Heart left ventricle (tissue), 16 donors: ENCODE measurements around the gene MOSPD3. TPM values are rescaled to one million over a fixed set of nuclear protein-coding genes. Genes with fewer than 3 reads are reported as not detected.

ENCODE experiments used
- ATAC-seq, 4 donors: fragments of 200-7000 bp; cut with Tn5 transposase; one replicate each; pipeline ENCODE4 v1.9.1; 2020 to 2022; ENCODE audit warnings: moderate library complexity in 4 of 4, mild to moderate bottlenecking in 3 of 4, moderate number of reproducible peaks in 1 of 4
- DNase-seq, 5 donors: peaks; one replicate each; pipeline ENCODE4 v3.0.0-alpha.2; 2020
- H3K27ac ChIP-seq, 12 donors: fragments of 200-600 bp; sonication (generic) in 4 of 12; one replicate each; pipeline versions ENCODE4 v1.5.0 to v1.8.0; 2016 to 2022; ENCODE audit warnings: mild to moderate bottlenecking in 2 of 12
- H3K27me3 ChIP-seq, 9 donors: fragments of 200-600 bp; sonication (generic) in 2 of 9; one replicate each; pipeline versions ENCODE4 v1.5.1 to v1.8.0; 2016 to 2022; ENCODE audit warnings: mild to moderate bottlenecking in 3 of 9
- H3K36me3 ChIP-seq, 9 donors: fragments of 200-600 bp; sonication (generic) in 2 of 9; one replicate each; pipeline versions ENCODE4 v1.5.0 to v1.8.0; 2018 to 2022; ENCODE audit warnings: mild to moderate bottlenecking in 2 of 9
- H3K4me1 ChIP-seq, 12 donors: fragments of 200-600 bp; sonication (generic) in 4 of 12; one replicate each; pipeline versions ENCODE4 v1.5.0 to v1.8.0; 2016 to 2022; ENCODE audit warnings: mild to moderate bottlenecking in 3 of 12
- H3K4me3 ChIP-seq, 12 donors: fragments of 200-600 bp; sonication (generic) in 4 of 12; one replicate each; pipeline versions ENCODE4 v1.5.0 to v1.8.0; 2017 to 2022; ENCODE audit warnings: mild to moderate bottlenecking in 9 of 12, moderate library complexity in 4 of 12
- H3K9me3 ChIP-seq, 12 donors: fragments of 200-600 bp; sonication (generic) in 4 of 12; one replicate each; pipeline versions ENCODE4 v1.5.0 to v1.8.0; 2016 to 2022; ENCODE audit warnings: mild to moderate bottlenecking in 1 of 12
- POLR2A ChIP-seq, 2 donors: fragments of 450-650 bp; IDR thresholded peaks; one replicate each; pipeline ENCODE4 v1.6.1; 2017; ENCODE audit warnings: antibody characterized with exemption in 2 of 2, mild to moderate bottlenecking in 2 of 2, moderate library complexity in 2 of 2
- WGBS, 4 donors: extraction: QIAGEN DNeasy Blood & Tissue Kit in 2 of 4; methylation state at CpG; one replicate each; pipeline versions ENCODE4 v1.1.5 to v1.1.7; 2013 to 2018; 5-methylcytosine and 5-hydroxymethylcytosine counted together
- intact Hi-C, 10 donors: fragments of 100-400 bp; cut with DNase I; formaldehyde crosslinking; loops; one replicate each; pipeline versions ENCODE4 v1.11.1 to v1.14.2; 2022
- polyA plus RNA-seq, 2 donors: library from polyadenylated mRNA; stranded (reverse); fragments of 200-250 nt; gene quantifications; one replicate each; pipeline ENCODE4 v1.2.3, GENCODE V29; 2013
- total RNA-seq, 9 donors: library from RNA; depleted of rRNA in 2 of 9; stranded (reverse); fragments of >200 nt in 2 of 9; fragmentation: NEBNext Ultra II Directional in 3 of 9; extraction: Animal tissue kit (Norgen Biotek cat#: 25700) in 3 of 9; gene quantifications; one replicate each; pipeline versions ENCODE4 v1.1.0 to v1.2.4, GENCODE V29; 2016 to 2023
- TF ChIP-seq, protein P1 (sequence below), 12 donors: fragments of 200-600 bp; sonication (generic) in 4 of 12; IDR thresholded peaks; one replicate each; pipeline versions ENCODE4 v1.5.0 to v1.8.0; 2018 to 2022; ENCODE audit warnings: antibody characterized with exemption in 12 of 12, mild to moderate bottlenecking in 5 of 12
- donor health status: ischemic (EF 13 %, LVEDD 7.1; RV severe dilation, severe dysfunction).
- donor health status: healthy with polysubstance abuse.
- donor health status: DM: no; HTN: yes; CAD: no.
- donor health status: DM: no; HTN: no; CAD: no.
- donor health status: ischemic (EF 25% LVEDD 6.9; RV normal size, moderate dysfunction).
- donor health status: ischemic (EF 25% LVEDD 5.7; RV mildly dilated, moderate dysfunction).
- donor health status: healthy.
- donor health status: DM: yes; HTN: yes; CAD: no.
- donor health status: ischemic (EF 35%, LVEDD 5.7; RV mildly dilated, moderate dysfunction).
- donor health status: nonischemic (EF 11% LVEDD 7.7; RV severe dilation, severe dysfunction).
- donor health status: DM: yes; HTN: yes; CAD: no.
- donor health status: PGD.
- donor health status: ischemic (EF 29% LVEDD 5.4; RV normal size, mild dysfunction).
- donor health status: nonischemic (EF 23%, LVEDD 6.1; RV moderate dilation, normal function).

MOSPD3 gene
- total and polyA plus RNA-seq, 11 donors: 6.7 to 13.8 (median 10.4) TPM

DNA sequence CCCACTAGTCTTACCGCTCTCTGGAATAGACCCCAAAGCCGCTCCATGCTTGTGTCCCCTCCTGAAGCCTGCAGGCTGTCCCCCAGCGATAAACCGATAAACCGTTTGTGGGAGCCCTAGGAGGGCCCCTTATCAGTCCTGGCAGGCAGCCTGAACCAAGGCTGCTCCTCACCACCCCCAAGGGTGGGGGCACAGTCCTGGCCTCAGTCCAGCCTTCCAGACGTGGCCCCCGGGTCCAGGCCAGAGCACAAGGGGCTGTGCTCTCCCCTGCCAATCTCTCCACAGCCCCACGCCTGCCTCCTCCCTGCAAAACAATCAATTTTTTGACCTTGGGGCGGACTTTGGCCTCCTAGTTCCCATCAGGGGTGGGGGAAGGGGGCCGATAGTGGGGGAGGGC lies 29.1 kb downstream of the MOSPD3 start, which contains the start of gene TFR2:
Gene TFR2, minus strand, starts transcription at position 90 of the 397 bp plus-strand sequence. Its CDS starts 43 bp downstream, at position 47.
- 44 to 50% (median 46%) methylated on average over 10 of the region's 10 CpGs for WGBS, 4 donors
- H3K27ac ChIP-seq: no peak within 1 kb of the TSS
- no peak for DNase-seq
- intact Hi-C loops: loop anchor here in 1 of 10 donors (5.0 kb wide), 1 partner anchor 411 kb away; no protein-coding TSS in a partner anchor
- no peaks in the 10 kb centered on the region for H3K4me1 ChIP-seq
- no peak for ATAC-seq
- TF ChIP-seq, protein P1, sequence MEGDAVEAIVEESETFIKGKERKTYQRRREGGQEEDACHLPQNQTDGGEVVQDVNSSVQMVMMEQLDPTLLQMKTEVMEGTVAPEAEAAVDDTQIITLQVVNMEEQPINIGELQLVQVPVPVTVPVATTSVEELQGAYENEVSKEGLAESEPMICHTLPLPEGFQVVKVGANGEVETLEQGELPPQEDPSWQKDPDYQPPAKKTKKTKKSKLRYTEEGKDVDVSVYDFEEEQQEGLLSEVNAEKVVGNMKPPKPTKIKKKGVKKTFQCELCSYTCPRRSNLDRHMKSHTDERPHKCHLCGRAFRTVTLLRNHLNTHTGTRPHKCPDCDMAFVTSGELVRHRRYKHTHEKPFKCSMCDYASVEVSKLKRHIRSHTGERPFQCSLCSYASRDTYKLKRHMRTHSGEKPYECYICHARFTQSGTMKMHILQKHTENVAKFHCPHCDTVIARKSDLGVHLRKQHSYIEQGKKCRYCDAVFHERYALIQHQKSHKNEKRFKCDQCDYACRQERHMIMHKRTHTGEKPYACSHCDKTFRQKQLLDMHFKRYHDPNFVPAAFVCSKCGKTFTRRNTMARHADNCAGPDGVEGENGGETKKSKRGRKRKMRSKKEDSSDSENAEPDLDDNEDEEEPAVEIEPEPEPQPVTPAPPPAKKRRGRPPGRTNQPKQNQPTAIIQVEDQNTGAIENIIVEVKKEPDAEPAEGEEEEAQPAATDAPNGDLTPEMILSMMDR (IDR thresholded peaks at IDR 0.05): no peak
- no peak for TF ChIP-seq POLR2A (IDR thresholded peaks at IDR 0.05)
- no peak within 1 kb of the TSS for H3K4me3 ChIP-seq
- no peaks in the 10 kb centered on the region for H3K9me3 ChIP-seq
- peaks cover 0 to 43% (median 7%) of the 10 kb centered on the region in 9 donors for H3K27me3 ChIP-seq
- no peaks in the 10 kb centered on the region for H3K36me3 ChIP-seq

DNA sequence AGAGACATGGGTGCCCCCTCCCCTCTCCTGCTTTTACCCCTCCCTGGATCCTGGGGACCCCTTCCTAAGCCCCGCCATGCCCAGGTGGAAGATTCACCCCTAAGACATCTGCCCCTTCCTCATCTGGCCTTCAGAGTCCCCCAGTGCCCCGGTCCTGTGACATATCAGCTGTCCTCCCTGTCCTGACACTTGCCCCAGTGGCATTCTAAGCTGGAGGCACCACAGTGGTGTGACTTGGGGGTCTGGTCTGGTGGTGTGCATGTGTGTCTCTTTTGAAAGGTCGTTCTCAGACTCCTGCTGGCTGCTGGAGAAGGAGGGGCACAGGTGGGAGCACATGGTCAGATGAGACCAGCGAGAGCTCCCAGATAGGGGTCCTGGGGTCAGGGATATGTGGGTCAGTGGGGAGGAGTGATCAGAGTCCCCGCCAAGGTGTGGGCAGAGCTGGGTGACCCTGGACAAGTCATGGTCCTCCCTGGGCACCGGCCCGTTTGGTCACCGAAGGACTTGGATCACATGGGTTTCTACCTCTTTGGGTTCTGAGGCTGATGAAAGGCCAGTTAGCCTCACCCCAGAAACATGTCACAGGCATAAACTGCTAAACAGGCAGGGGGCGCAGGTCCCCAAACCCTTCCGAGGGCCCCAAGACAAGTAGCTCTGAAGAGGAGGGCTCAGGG lies 29.7 kb downstream of the MOSPD3 start:
- intact Hi-C loops: loop anchor here in 1 of 10 donors (5.0 kb wide), 1 partner anchor 410 kb away; no protein-coding TSS in a partner anchor
- no peak for TF ChIP-seq POLR2A (IDR thresholded peaks at IDR 0.05)
- TF ChIP-seq, protein P1 (IDR thresholded peaks at IDR 0.05): no peak
- no peak for ATAC-seq

DNA sequence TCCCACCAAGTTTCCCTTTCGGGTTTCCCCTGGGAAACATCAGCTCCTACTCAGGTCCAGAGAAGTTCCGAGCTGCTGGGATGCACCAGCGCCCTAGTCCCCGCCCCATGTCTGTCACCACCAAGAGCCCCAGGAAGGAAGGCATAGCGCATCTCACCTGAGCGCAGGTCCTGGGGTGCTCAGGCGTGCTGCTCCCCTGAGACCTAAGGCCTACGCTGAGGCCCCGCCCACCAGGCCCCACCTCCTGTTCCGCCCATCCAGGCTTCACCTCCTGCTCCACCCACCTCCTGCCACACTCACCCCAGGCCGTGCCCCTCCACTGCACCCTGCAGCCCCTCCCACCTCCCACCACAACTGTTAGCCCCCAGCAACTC lies 30.2 kb downstream of the MOSPD3 start:
- 47 to 57% (median 51%) methylated on average over 10 to 11 of the region's 11 CpGs for WGBS, 4 donors
- TF ChIP-seq, protein P1 (IDR thresholded peaks at IDR 0.05): no peak
- TF ChIP-seq POLR2A (IDR thresholded peaks at IDR 0.05): no peak
- intact Hi-C loops: loop anchor here in 1 of 10 donors (5.0 kb wide), 1 partner anchor 410 kb away; no protein-coding TSS in a partner anchor
- Histone ChIP-seq H3K4me1 (no peaks in the 10 kb centered on the region), H3K9me3 (no peaks in the 10 kb centered on the region), H3K27me3 (peaks cover 0 to 49% (median 14%) of the 10 kb centered on the region in 9 donors), H3K4me3 (no peak overlapping the region), H3K36me3 (no peaks in the 10 kb centered on the region), H3K27ac (no peak overlapping the region)
- ATAC-seq (no peak), DNase-seq (no peak)

More for the DNA sequence above, 29.7 kb downstream of the MOSPD3 start:
- H3K4me3 ChIP-seq: no peak overlapping the region
- no peaks in the 10 kb centered on the region for H3K36me3 ChIP-seq
- H3K27me3 ChIP-seq: peaks cover 0 to 49% (median 9%) of the 10 kb centered on the region in 9 donors
- no peak overlapping the region for H3K27ac ChIP-seq
- DNase-seq: no peak
- H3K9me3 ChIP-seq: no peaks in the 10 kb centered on the region
- WGBS, 4 donors: 76 to 80% (median 77%) methylated on average over 10 of the region's 10 CpGs
- H3K4me1 ChIP-seq: no peaks in the 10 kb centered on the region

DNA sequence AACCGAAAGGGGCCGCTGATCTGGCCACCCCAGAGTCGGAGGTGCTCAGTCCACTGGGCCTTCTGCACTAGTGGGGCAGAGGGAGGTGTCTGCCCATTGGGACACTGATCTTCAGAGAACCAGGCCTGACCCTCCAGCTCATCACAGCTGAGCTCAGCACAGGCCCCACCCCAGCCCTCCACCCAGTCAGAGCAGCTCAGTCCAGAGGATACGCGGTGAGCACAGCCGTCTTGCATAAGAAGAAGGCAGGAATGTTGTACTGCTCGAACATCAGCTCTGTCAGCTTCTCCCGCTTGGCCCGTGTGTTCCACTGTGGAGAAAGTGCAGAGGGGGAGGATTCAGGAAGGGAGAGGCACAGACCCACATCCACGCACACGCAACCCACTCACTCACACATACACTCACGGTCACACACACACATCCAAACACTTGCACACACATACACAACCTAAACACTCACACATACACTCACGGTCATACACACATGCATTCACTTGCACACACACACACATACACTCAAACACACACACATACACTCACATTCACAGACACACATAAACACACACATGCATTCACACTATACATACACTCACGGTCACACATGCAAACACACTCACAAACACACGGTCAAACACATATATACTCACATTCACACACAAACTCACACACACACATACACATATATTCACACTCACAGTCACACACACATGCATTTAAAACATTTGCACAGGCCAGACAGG lies 37.7 kb downstream of the MOSPD3 start:
- TF ChIP-seq, protein P1 (IDR thresholded peaks at IDR 0.05): no peak
- TF ChIP-seq POLR2A (IDR thresholded peaks at IDR 0.05): no peak
- WGBS, 4 donors: 68 to 81% (median 75%) methylated on average over 12 to 15 of the region's 15 CpGs
- ATAC-seq (no peak), DNase-seq (no peak)
- Histone ChIP-seq H3K27ac (no peak overlapping the region), H3K9me3 (no peaks in the 10 kb centered on the region), H3K4me3 (no peak overlapping the region), H3K4me1 (no peaks in the 10 kb centered on the region), H3K36me3 (no peaks in the 10 kb centered on the region), H3K27me3 (peaks cover 4 to 56% (median 20%) of the 10 kb centered on the region in 9 donors)
- intact Hi-C loops: no loop called here
